SJCRH30 (cell line): Measurements from ENCODE around the gene PCSK4. TPM values are rescaled to one million over a fixed set of nuclear protein-coding genes. Genes with fewer than 3 reads are reported as not detected.
A peak's percentile ranks its signal among the peaks of the same experiment; 100 is the strongest.

Experiments
- DNase-seq, 2 experiments: peaks; one replicate each; pipeline ENCODE4 v3.0.0-alpha.2; 2015 to 2020
- H3K27ac ChIP-seq: fragments of 250-450 bp; sonication (Bioruptor Pico); 2 replicates; pipeline ENCODE4 v1.5.1; 2020; ENCODE audit warnings: mild to moderate bottlenecking, moderate library complexity
- H3K27me3 ChIP-seq: fragments of 250-450 bp; sonication (Bioruptor Pico); 2 replicates; pipeline ENCODE4 v1.5.1; 2020; ENCODE audit warnings: mild to moderate bottlenecking, moderate library complexity
- H3K36me3 ChIP-seq: fragments of 250-450 bp; sonication (Bioruptor Pico); 2 replicates; pipeline ENCODE4 v1.5.1; 2020; ENCODE audit warnings: mild to moderate bottlenecking, moderate library complexity
- H3K4me1 ChIP-seq: fragments of 250-450 bp; sonication (Bioruptor Pico); 2 replicates; pipeline ENCODE4 v1.5.1; 2020; ENCODE audit warnings: mild to moderate bottlenecking, moderate library complexity
- H3K4me3 ChIP-seq: fragments of 250-450 bp; sonication (Bioruptor Pico); 2 replicates; pipeline ENCODE4 v1.5.1; 2020; ENCODE audit warnings: mild to moderate bottlenecking, moderate library complexity
- H3K9me3 ChIP-seq: fragments of 250-450 bp; sonication (Bioruptor Pico); replicated peaks from 2 replicates; pipeline ENCODE4 v1.5.1; 2020; ENCODE audit warnings: mild to moderate bottlenecking, moderate library complexity
- total RNA-seq: library from RNA; depleted of rRNA; stranded (reverse); fragments of >200 nt; shearing (Covaris generic); gene quantifications from 2 replicates; pipeline ENCODE4 v1.2.3, GENCODE V29; 2014

Gene PCSK4
- total RNA-seq, 1 experiment from 2014 or later: 1.1 TPM

DNA sequence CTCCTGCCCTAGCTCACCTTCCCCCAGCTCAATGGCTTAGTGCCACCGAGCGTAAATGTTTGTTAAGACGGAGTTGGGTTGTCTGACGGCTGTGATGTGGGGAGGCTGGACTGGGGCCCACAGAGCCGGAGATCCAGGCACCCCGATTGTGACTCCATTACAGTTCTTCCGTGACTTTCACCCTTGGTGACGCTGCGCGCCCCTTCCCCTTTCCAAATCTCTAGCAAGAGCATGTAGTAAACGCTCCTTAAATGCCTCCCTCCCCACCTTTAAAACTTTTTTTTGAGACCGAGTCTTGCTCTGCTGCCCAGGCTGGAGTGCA is 1.7 kb upstream of the PCSK4 start:
- Histone ChIP-seq H3K9me3 (no peaks in the 10 kb centered on the region), H3K4me1 (peaks cover 6% of the 10 kb centered on the region), H3K27ac (no peak overlapping the region), H3K27me3 (no peaks in the 10 kb centered on the region; the same call in 1 of the 2 replicates), H3K4me3 (no peak overlapping the region), H3K36me3 (no peaks in the 10 kb centered on the region)
- DNase-seq: no peak

GRCh38 chr19:1491114-1491848 is 1.1 kb upstream of the PCSK4 start, which contains the start of gene REEP6:
REEP6 (plus strand) TSS chr19:1491181; CDS start chr19:1491270, 89 bp downstream.
- Histone ChIP-seq H3K4me3 (peak within 1 kb of the TSS; percentile 60), H3K27me3 (no peaks in the 10 kb centered on the region; the same call in 1 of the 2 replicates), H3K36me3 (no peaks in the 10 kb centered on the region), H3K27ac (peak within 1 kb of the TSS; percentile 17; the same call in 1 of the 2 replicates), H3K4me1 (peaks cover 6% of the 10 kb centered on the region), H3K9me3 (no peaks in the 10 kb centered on the region)
- DNase-seq: no peak

- H3K4me1 ChIP-seq: peaks cover 6% of the 10 kb centered on the region
- H3K9me3 ChIP-seq: no peaks in the 10 kb centered on the region
- H3K36me3 ChIP-seq: no peaks in the 10 kb centered on the region
- H3K27ac ChIP-seq: peak overlapping the region; percentile 17; the same call in 1 of the 2 replicates
- peak; percentile 32 to 50 for DNase-seq
- H3K27me3 ChIP-seq: no peaks in the 10 kb centered on the region; the same call in 1 of the 2 replicates
- peak overlapping the region; percentile 60 for H3K4me3 ChIP-seq
These were observed 463 bp downstream of the PCSK4 start for GRCh38 chr19:1489463-1490310.

DNA sequence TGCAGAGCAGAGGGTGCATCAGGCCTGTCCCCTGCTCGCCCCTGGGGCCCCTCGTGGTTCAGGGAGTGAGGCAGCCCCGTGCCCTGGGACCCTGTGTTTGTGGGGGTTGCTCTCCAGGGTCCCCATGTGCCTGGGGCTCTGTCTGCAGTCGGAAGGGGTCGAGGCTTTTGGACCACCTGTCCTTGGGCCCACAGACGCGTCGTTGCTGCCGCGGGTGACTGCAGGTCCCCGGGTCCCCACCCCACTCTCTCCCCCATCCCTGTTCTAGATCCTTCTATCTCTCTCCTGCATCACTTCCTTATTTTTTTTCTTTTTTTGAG is 1.9 kb downstream of the PCSK4 start:
- no peaks in the 10 kb centered on the region for H3K36me3 ChIP-seq
- no peak overlapping the region for H3K4me3 ChIP-seq
- DNase-seq: no peak
- no peaks in the 10 kb centered on the region for H3K9me3 ChIP-seq
- H3K27ac ChIP-seq: no peak overlapping the region
- peaks cover 6% of the 10 kb centered on the region for H3K4me1 ChIP-seq
- H3K27me3 ChIP-seq: no peaks in the 10 kb centered on the region

- Histone ChIP-seq H3K27me3 (no peaks in the 10 kb centered on the region), H3K4me3 (no peak overlapping the region), H3K9me3 (no peaks in the 10 kb centered on the region), H3K36me3 (no peaks in the 10 kb centered on the region), H3K27ac (no peak overlapping the region), H3K4me1 (peaks cover 6% of the 10 kb centered on the region)
- DNase-seq: no peak
These were observed 2.4 kb downstream of the PCSK4 start for GRCh38 chr19:1487576-1488281.

DNA sequence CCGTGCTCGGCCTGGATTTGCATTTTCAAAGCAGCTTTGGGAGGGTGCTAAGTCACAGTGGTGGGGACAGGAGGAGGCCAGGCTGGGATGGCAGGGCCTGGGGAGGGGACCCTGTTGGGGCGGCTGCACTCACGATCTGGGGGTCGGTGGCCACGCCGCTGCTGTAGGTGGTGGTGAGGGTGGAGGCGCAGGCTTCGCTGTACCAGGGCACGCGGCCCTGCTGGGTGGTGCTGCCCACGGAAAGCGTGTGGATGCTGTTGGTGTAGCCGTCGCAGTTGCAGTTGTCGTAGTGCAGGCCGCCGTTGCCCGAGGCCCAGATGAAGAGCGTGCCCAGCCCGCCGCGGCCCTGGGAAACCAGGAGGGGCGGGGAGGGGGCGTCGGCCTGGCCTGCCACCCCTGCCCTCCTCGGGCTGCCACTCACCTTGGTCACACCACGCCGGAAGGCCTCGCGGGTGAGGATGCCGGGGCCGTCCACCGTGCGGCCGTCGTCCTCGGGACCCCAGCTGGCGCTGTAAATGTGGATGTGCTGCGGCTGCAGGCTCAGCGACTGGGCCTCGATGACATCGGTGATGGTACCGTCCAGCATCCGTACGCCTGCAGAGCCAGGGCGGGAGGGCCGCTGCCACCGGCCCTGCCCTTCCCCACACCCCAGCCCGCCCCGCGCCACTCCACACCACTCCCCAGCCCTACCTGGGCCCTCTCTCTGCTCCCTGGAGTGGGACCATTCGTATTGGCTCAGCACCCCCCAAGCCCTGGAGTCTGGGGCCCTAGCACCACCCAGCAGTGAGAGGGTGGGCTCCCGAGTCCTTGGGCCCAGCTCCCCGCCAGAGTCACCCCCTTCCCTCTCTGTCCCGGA is 3.2 kb downstream of the PCSK4 start:
- Histone ChIP-seq H3K9me3 (no peaks in the 10 kb centered on the region), H3K4me1 (peaks cover 6% of the 10 kb centered on the region), H3K36me3 (no peaks in the 10 kb centered on the region), H3K27ac (no peak overlapping the region), H3K4me3 (no peak overlapping the region), H3K27me3 (no peaks in the 10 kb centered on the region)
- DNase-seq: no peak

- no peaks in the 10 kb centered on the region for H3K4me1 ChIP-seq
- H3K27ac ChIP-seq: no peak overlapping the region
- H3K9me3 ChIP-seq: no peaks in the 10 kb centered on the region
- no peaks in the 10 kb centered on the region for H3K27me3 ChIP-seq
- no peaks in the 10 kb centered on the region for H3K36me3 ChIP-seq
- DNase-seq: no peak
- no peak overlapping the region for H3K4me3 ChIP-seq
These were observed 6.1 kb downstream of the PCSK4 start for GRCh38 chr19:1483979-1484428.

GRCh38 chr19:1483131-1483978 is 6.8 kb downstream of the PCSK4 start:
- H3K4me3 ChIP-seq: no peak overlapping the region
- H3K27ac ChIP-seq: no peak overlapping the region
- no peak for DNase-seq
- no peaks in the 10 kb centered on the region for H3K9me3 ChIP-seq
- no peaks in the 10 kb centered on the region for H3K27me3 ChIP-seq
- no peaks in the 10 kb centered on the region for H3K36me3 ChIP-seq
- H3K4me1 ChIP-seq: no peaks in the 10 kb centered on the region

- H3K36me3 ChIP-seq: peaks cover 1% of the 10 kb centered on the region; the same call in 1 of the 2 replicates
- no peak for DNase-seq
- no peaks in the 10 kb centered on the region for H3K27me3 ChIP-seq
- no peaks in the 10 kb centered on the region for H3K4me1 ChIP-seq
- H3K4me3 ChIP-seq: no peak overlapping the region
- H3K27ac ChIP-seq: no peak overlapping the region
- H3K9me3 ChIP-seq: no peaks in the 10 kb centered on the region
These were observed 7.6 kb downstream of the PCSK4 start for GRCh38 chr19:1482361-1483130.

DNA sequence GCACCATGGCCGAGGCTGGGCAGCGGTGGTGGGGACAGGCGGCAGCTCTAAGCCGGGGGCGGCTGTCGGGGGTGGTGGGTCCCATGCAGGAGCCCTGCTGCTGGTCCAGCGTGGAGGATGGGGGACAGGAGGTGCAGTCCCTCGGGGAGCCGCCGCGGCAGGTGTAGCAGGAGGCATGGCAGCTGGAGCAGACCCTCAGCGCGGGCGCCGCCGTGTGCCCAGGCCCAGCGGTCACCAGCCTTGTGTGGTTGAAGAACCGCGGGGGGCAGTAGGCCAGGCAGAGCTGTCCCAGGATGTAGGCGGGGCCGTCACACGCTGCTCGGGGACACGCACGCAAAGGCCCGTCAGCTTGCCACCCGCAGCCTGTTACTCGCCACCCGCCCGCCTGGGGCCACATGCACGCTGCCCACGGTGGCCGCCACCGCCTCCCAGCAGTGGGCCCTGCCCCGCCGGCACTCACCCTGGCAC is 8.2 kb downstream of the PCSK4 start:
- no peaks in the 10 kb centered on the region for H3K9me3 ChIP-seq
- H3K36me3 ChIP-seq: peaks cover 4% of the 10 kb centered on the region; the same call in 1 of the 2 replicates
- H3K27me3 ChIP-seq: no peaks in the 10 kb centered on the region
- no peak for DNase-seq
- H3K27ac ChIP-seq: no peak overlapping the region
- no peak overlapping the region for H3K4me3 ChIP-seq
- no peaks in the 10 kb centered on the region for H3K4me1 ChIP-seq

DNA sequence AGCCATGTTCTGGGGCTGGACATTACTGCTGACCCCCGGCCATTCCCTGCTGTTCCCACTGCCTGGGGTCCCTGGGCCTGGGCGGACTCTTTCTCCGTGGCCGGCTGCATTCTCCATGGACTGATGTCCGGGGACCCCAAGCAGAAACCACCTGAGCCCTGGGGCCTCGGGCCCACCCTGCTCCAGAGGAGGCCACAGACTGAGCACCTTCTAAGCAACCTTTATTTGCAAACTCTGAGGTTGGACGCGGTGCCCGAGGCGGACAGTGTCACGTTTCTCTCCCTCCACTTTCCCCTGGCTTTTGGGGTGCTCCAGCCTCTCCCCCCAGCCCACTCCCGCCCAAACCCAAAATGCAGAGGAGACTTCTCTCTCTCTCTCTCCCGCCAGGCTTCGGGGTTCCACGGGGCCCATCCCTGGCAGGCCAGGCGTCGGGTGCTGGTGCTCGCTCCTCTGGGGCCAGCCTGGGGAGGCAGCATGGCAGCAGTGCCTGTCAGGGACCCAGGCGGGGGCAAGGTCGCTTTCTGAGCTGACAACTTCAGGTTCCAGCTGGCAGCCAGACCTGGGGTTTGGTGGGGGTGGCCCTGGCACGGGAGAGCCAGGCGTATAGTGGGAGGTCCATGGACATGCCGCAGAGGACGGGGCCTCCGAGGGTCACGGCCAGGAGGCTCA is 8.8 kb downstream of the PCSK4 start:
- H3K4me3 ChIP-seq: no peak overlapping the region
- no peak for DNase-seq
- no peaks in the 10 kb centered on the region for H3K27me3 ChIP-seq
- peaks cover 4% of the 10 kb centered on the region; the same call in 1 of the 2 replicates for H3K36me3 ChIP-seq
- H3K4me1 ChIP-seq: no peaks in the 10 kb centered on the region
- no peak overlapping the region for H3K27ac ChIP-seq
- H3K9me3 ChIP-seq: no peaks in the 10 kb centered on the region

GRCh38 chr19:1478934-1479707 is 11.0 kb downstream of the PCSK4 start, which contains the start of gene C19orf25:
C19orf25 (minus strand) TSS chr19:1479215; CDS start chr19:1478903, 312 bp downstream.
- H3K27ac ChIP-seq: peak within 1 kb of the TSS; percentile 41; the same call in 1 of the 2 replicates
- H3K9me3 ChIP-seq: no peaks in the 10 kb centered on the region
- DNase-seq: peak; percentile 94 to 95

More at GRCh38 chr19:1478934-1479707, 11.0 kb downstream of the PCSK4 start, which contains the start of gene C19orf25:
- Histone ChIP-seq H3K4me1 (no peaks in the 10 kb centered on the region), H3K36me3 (peaks cover 4% of the 10 kb centered on the region; the same call in 1 of the 2 replicates), H3K4me3 (peak within 1 kb of the TSS; percentile 73), H3K27me3 (no peaks in the 10 kb centered on the region)
